SK-N-SH treated with all-trans-retinoic acid at 6 μM for 48 hours (cell line): ENCODE data around the gene NPAS3.

ENCODE experiments used
- ATAC-seq: fragments of 200-7000 bp; cut with Tn5 transposase; 3 replicates; pipeline ENCODE4 v1.9.1; 2020; ENCODE audit warnings: mild to moderate bottlenecking, moderate library complexity
- ARNTL ChIP-seq: fragments of 450-650 bp; formaldehyde crosslinking; IDR thresholded peaks from 2 replicates; pipeline ENCODE4 v1.5.0; 2020; ENCODE audit warnings: low read depth, mild to moderate bottlenecking, moderate library complexity, borderline replicate concordance
- BACH2 ChIP-seq: fragments of 250-450 bp; sonication (Bioruptor Pico); IDR thresholded peaks from 2 replicates; pipeline ENCODE4 v1.9.0; 2021; ENCODE audit warnings: mild to moderate bottlenecking, borderline replicate concordance
- CREB5 ChIP-seq: fragments of 250-450 bp; sonication (Bioruptor Pico); IDR thresholded peaks from 2 replicates; pipeline ENCODE4 v1.5.1; 2020; ENCODE audit warnings: low read depth, mild to moderate bottlenecking, moderate library complexity
- CSDC2 ChIP-seq: fragments of 250-450 bp; sonication (Bioruptor Pico); IDR thresholded peaks from 2 replicates; pipeline ENCODE4 v1.5.0; 2020; ENCODE audit warnings: mild to moderate bottlenecking, moderate library complexity
- CSRNP3 ChIP-seq: fragments of 250-450 bp; sonication (Bioruptor Pico); IDR thresholded peaks from 2 replicates; pipeline ENCODE4 v1.5.1; 2021; ENCODE audit warnings: mild to moderate bottlenecking, moderate library complexity
- GLIS3 ChIP-seq: fragments of 250-450 bp; sonication (Bioruptor Pico); IDR thresholded peaks from 2 replicates; pipeline ENCODE4 v1.5.0; 2020; ENCODE audit warnings: mild to moderate bottlenecking, moderate library complexity
- ISL1 ChIP-seq: fragments of 250-450 bp; sonication (Bioruptor Pico); IDR thresholded peaks from 2 replicates; pipeline ENCODE4 v2.1.2; 2022; ENCODE audit warnings: mild to moderate bottlenecking, moderate library complexity
- OSR1 ChIP-seq: fragments of 250-450 bp; sonication (Bioruptor Pico); IDR thresholded peaks from 2 replicates; pipeline ENCODE4 v1.8.0; 2022; ENCODE audit warnings: moderate library complexity, mild to moderate bottlenecking, inconsistent platforms
- PATZ1 ChIP-seq: fragments of 250-450 bp; sonication (Bioruptor Pico); IDR thresholded peaks from 2 replicates; pipeline ENCODE4 v1.8.0; 2020; ENCODE audit warnings: mild to moderate bottlenecking, moderate library complexity, borderline replicate concordance
- POU6F1 ChIP-seq: fragments of 250-450 bp; sonication (Bioruptor Pico); IDR thresholded peaks from 2 replicates; pipeline ENCODE4 v1.8.0; 2021; ENCODE audit warnings: low read depth, mild to moderate bottlenecking, moderate library complexity, borderline replicate concordance
- PPARA ChIP-seq: fragments of 250-450 bp; sonication (Bioruptor Pico); IDR thresholded peaks from 2 replicates; pipeline ENCODE4 v1.5.0; 2020; ENCODE audit warnings: mild to moderate bottlenecking, borderline replicate concordance
- RARB ChIP-seq: fragments of 250-450 bp; sonication (Bioruptor Pico); IDR thresholded peaks from 2 replicates; pipeline ENCODE4 v1.8.0; 2021; ENCODE audit warnings: mild to moderate bottlenecking, moderate library complexity
- SNAI2 ChIP-seq: fragments of 250-450 bp; sonication (Bioruptor Pico); IDR thresholded peaks from 2 replicates; pipeline ENCODE4 v1.5.0; 2020; ENCODE audit warnings: mild to moderate bottlenecking, moderate library complexity
- TCF4 ChIP-seq: fragments of 250-450 bp; sonication (Bioruptor Pico); IDR thresholded peaks from 2 replicates; pipeline ENCODE4 v1.8.0; 2021; ENCODE audit warnings: mild to moderate bottlenecking, moderate library complexity, borderline replicate concordance
- TOX ChIP-seq: fragments of 250-450 bp; sonication (Bioruptor Pico); IDR thresholded peaks from 2 replicates; pipeline ENCODE4 v1.8.0; 2021; ENCODE audit warnings: mild to moderate bottlenecking, moderate library complexity, borderline replicate concordance
- ZC3H10 ChIP-seq: fragments of 250-450 bp; sonication (Bioruptor Pico); IDR thresholded peaks from 2 replicates; pipeline ENCODE4 v1.5.1; 2021; ENCODE audit warnings: mild to moderate bottlenecking, moderate library complexity
- ZFP3 ChIP-seq: fragments of 250-450 bp; sonication (Bioruptor Pico); IDR thresholded peaks from 2 replicates; pipeline ENCODE4 v1.5.0; 2020; ENCODE audit warnings: mild to moderate bottlenecking, moderate library complexity
- ZFP30 ChIP-seq: fragments of 450-650 bp; formaldehyde crosslinking; IDR thresholded peaks from 2 replicates; pipeline ENCODE4 v1.5.0; 2022; ENCODE audit warnings: mild to moderate bottlenecking, moderate library complexity
- ZNF565 ChIP-seq: fragments of 450-650 bp; formaldehyde crosslinking; conservative IDR thresholded peaks from 2 replicates; pipeline ENCODE4 v1.5.0; 2020; ENCODE audit warnings: low read depth, mild to moderate bottlenecking, moderate library complexity
- ZNF8 ChIP-seq: fragments of 450-650 bp; formaldehyde crosslinking; IDR thresholded peaks from 2 replicates; pipeline ENCODE4 v1.5.0; 2020; ENCODE audit warnings: mild to moderate bottlenecking, moderate library complexity

NPAS3 gene

GRCh38 chr14:33736299-33736825 is 797.7 kb downstream of the NPAS3 start:
- ATAC-seq: no peak
- no peak for TF ChIP-seq GLIS3 (CRISPR knock-in tag)
- no peak for TF ChIP-seq CSRNP3 (CRISPR knock-in tag)
- no peak for TF ChIP-seq PPARA (CRISPR knock-in tag)
- no peak for TF ChIP-seq BACH2 (CRISPR knock-in tag)

- no peak for ATAC-seq
- TF ChIP-seq OSR1 (CRISPR knock-in tag): no peak
- TF ChIP-seq PPARA (CRISPR knock-in tag): no peak
- no peak for TF ChIP-seq ZC3H10
- TF ChIP-seq SNAI2 (CRISPR knock-in tag): no peak
- TF ChIP-seq ISL1 (CRISPR knock-in tag): no peak
- no peak for TF ChIP-seq CSDC2 (CRISPR knock-in tag)
- TF ChIP-seq ZFP30 (CRISPR knock-in tag): no peak
- TF ChIP-seq CSRNP3 (CRISPR knock-in tag): no peak
- no peak for TF ChIP-seq GLIS3 (CRISPR knock-in tag)
- TF ChIP-seq ZNF565: no peak
- TF ChIP-seq RARB (CRISPR knock-in tag): no peak
- TF ChIP-seq TCF4: no peak
Measured at GRCh38 chr14:33736979-33737378, 798.3 kb downstream of the NPAS3 start.

- peak; percentile 78 for ATAC-seq
- TF ChIP-seq ISL1 (CRISPR knock-in tag) (0 out of 2 replicates have a peak, but pooled peaks have one; percentile 22), ARNTL (CRISPR knock-in tag) (no peak)
Measured at GRCh38 chr14:33737446-33737845, 798.8 kb downstream of the NPAS3 start.

GRCh38 chr14:33738029-33738428 is 799.4 kb downstream of the NPAS3 start:
- TF ChIP-seq CREB5 (no peak), PATZ1 (CRISPR knock-in tag) (no peak), TCF4 (no peak), TOX (CRISPR knock-in tag) (no peak), ZNF8 (CRISPR knock-in tag) (no peak), ISL1 (CRISPR knock-in tag) (no peak), ZNF565 (no peak), CSRNP3 (CRISPR knock-in tag) (no peak), ZFP3 (CRISPR knock-in tag) (no peak), PPARA (CRISPR knock-in tag) (no peak), ZC3H10 (no peak), POU6F1 (CRISPR knock-in tag) (no peak), OSR1 (CRISPR knock-in tag) (no peak), RARB (CRISPR knock-in tag) (no peak), CSDC2 (CRISPR knock-in tag) (no peak)
- ATAC-seq: no peak
